Esophagus muscularis mucosa (tissue), 4 donors: ENCODE data around the gene IQCB1. TPM values are rescaled to one million over a fixed set of nuclear protein-coding genes. Genes with fewer than 3 reads are reported as not detected.
A peak's percentile ranks its signal among the peaks of the same experiment; 100 is the strongest.

Source experiments
- DNase-seq: peaks from one replicate; pipeline ENCODE4 v3.0.0-alpha.2; 2017; ENCODE audit errors: extremely low spot score
- H3K27ac ChIP-seq, 4 donors: fragments of 200-600 bp; sonication (generic); replicated peaks in 1 of 4; 1 replicate in 3 of 4; 2 replicates in 1 of 4; pipeline ENCODE4 v1.5.1; 2016 to 2019; ENCODE audit warnings: mild to moderate bottlenecking in 1 of 4
- H3K27me3 ChIP-seq, 4 donors: fragments of 200-600 bp; sonication (generic); one replicate each; pipeline versions ENCODE4 v1.5.1 to v1.6.0; 2016 to 2019
- H3K36me3 ChIP-seq, 4 donors: fragments of 200-600 bp; sonication (generic); one replicate each; pipeline ENCODE4 v1.5.1; 2016 to 2019
- H3K4me1 ChIP-seq, 4 donors: fragments of 200-600 bp; sonication (generic); one replicate each; pipeline ENCODE4 v1.5.1; 2016 to 2019
- H3K4me3 ChIP-seq, 4 donors: fragments of 200-600 bp; sonication (generic); 1 replicate in 2 of 4; 2 replicates in 2 of 4; pipeline ENCODE4 v1.5.1; 2016 to 2019; ENCODE audit warnings: mild to moderate bottlenecking in 4 of 4, moderate library complexity in 1 of 4
- H3K9me3 ChIP-seq, 4 donors: fragments of 200-600 bp; sonication (generic); 1 replicate in 3 of 4; 2 replicates in 1 of 4; pipeline ENCODE4 v1.5.1; 2016 to 2019
- EP300 ChIP-seq: sonication (generic); formaldehyde crosslinking; IDR thresholded peaks from one replicate; pipeline ENCODE4 v1.6.1; 2017; ENCODE audit warnings: antibody characterized with exemption
- POLR2A ChIP-seq: fragments of 450-650 bp; IDR thresholded peaks from one replicate; pipeline ENCODE4 v1.6.1; 2017; ENCODE audit warnings: antibody characterized with exemption, moderate library complexity, mild to moderate bottlenecking, low read depth
- POLR2AphosphoS5 ChIP-seq, 2 donors: sonication (generic); formaldehyde crosslinking; IDR thresholded peaks; one replicate each; pipeline ENCODE4 v1.6.1; 2017; ENCODE audit warnings: antibody characterized with exemption in 2 of 2
- WGBS: methylation state at CpG from one replicate; pipeline ENCODE4 v1.1.5; 2018; 5-methylcytosine and 5-hydroxymethylcytosine counted together
- intact Hi-C: fragments of 100-400 bp; cut with DNase I; formaldehyde crosslinking; loops from one replicate; pipeline ENCODE4 v1.15.1; 2023
- total RNA-seq, 4 donors: library from RNA; depleted of rRNA; stranded (reverse); fragments of >200 nt; gene quantifications; one replicate each; pipeline versions ENCODE4 v1.1.0 to v1.2.1, GENCODE V29; 2016
- TF ChIP-seq, protein P1 (sequence below), 3 experiments: fragments of 200-600 bp in 2 of 3; fragments of 450-650 bp in 1 of 3; sonication (generic) in 2 of 3; IDR thresholded peaks; one replicate each; pipeline ENCODE4 v1.5.1; 2017 to 2019; ENCODE audit warnings: antibody characterized with exemption in 3 of 3, mild to moderate bottlenecking in 2 of 3, moderate library complexity in 1 of 3

The IQCB1 gene, protein sequence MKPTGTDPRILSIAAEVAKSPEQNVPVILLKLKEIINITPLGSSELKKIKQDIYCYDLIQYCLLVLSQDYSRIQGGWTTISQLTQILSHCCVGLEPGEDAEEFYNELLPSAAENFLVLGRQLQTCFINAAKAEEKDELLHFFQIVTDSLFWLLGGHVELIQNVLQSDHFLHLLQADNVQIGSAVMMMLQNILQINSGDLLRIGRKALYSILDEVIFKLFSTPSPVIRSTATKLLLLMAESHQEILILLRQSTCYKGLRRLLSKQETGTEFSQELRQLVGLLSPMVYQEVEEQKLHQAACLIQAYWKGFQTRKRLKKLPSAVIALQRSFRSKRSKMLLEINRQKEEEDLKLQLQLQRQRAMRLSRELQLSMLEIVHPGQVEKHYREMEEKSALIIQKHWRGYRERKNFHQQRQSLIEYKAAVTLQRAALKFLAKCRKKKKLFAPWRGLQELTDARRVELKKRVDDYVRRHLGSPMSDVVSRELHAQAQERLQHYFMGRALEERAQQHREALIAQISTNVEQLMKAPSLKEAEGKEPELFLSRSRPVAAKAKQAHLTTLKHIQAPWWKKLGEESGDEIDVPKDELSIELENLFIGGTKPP
- 10 to 100 TPM; 10.4 to 15.6 (median 11.7) TPM for total RNA-seq

DNA sequence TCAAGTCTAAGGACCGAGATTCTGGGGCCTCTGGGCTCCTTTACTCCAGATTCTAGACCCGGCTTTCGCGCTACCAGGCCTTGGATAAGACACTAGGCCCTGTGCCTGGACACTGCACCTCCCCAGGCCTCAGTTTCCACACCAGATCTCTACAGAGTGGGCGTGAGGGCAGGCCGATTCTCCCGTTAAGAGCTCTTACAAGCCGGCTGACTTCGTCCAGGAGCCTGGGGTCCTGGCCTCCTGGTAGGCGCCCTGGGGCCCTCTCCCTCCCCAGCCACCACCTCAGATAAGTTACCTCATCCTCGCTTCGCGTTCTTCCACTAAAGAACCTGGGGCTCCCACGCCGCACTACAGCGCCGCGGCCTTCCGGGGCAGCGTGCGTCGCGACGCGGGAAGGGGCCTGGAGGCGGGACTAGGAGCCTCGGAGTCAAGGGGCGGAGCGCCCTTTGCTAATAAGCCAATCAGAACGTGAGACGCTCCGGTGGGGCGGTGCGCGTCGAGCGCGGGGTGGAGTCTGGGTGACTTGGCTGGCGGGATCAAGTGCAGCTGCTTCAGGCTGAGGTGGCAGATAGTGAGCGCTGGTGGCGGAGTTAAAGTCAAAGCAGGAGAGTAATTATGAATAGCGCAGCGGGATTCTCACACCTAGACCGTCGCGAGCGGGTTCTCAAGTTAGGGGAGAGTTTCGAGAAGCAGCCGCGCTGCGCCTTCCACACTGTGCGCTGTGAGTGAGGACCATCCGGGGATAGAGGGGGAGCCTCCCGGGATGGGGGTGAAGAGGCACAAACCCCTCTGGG lies at the start of gene IQCB1, which contains the start of gene EAF2:
Gene IQCB1 (minus strand): TSS at position 390 of the 794 bp plus-strand sequence. CDS start 6,100 bp downstream, outside the sequence.
Gene EAF2 (plus strand): TSS at position 539 of the 794 bp plus-strand sequence. CDS start 77 bp downstream, at position 616.
- Histone ChIP-seq H3K27me3 (no peaks in the 10 kb centered on the region), H3K4me3 (peak within 1 kb of the TSS; percentile 67 to 81 (median 74)), H3K9me3 (no peaks in the 10 kb centered on the region), H3K36me3 (peaks cover 0 to 20% (median 7%) of the 10 kb centered on the region in 4 donors), H3K4me1 (peaks cover 16 to 29% (median 22%) of the 10 kb centered on the region in 4 donors), H3K27ac (peak within 1 kb of the TSS; percentile 70 to 86 (median 82))
- WGBS, result under 1% methylated on average over 22 of the region's 54 CpGs
- no peak for TF ChIP-seq EP300
- TF ChIP-seq POLR2AphosphoS5 (IDR thresholded peaks at IDR 0.05), result peak; percentile 89 to 91
- intact Hi-C loops, result loop anchor here (5.0 to 10.0 kb wide), 2 partner anchors 88 to 290 kb away; partner anchors contain the start of genes GOLGB1 and POLQ
- DNase-seq, result peak; percentile 99

DNA sequence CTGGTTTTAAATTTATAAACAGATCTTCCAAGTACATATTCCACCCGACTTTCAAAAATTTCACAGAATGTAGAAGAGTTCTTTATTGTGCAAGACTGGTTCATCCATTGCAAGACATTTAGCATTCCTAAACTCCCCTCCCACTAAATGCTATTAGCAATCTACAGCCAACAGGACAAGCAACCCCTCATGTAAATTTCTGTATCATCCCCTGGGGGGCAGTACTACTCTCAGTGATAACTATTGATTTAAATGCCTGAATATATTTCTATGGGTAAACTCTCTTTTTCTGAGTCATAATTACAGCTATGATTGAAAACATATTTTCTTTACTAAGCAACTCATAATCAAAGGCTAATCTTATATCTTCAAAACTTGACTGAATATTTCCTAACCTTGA lies 48.6 kb upstream of the IQCB1 start:
- Histone ChIP-seq H3K9me3 (no peaks in the 10 kb centered on the region), H3K27me3 (no peaks in the 10 kb centered on the region), H3K27ac (no peak overlapping the region), H3K4me3 (no peak overlapping the region), H3K36me3 (no peaks in the 10 kb centered on the region), H3K4me1 (no peaks in the 10 kb centered on the region)
- WGBS, result 32% methylated on average over 1 of the region's 1 CpG
- intact Hi-C loops, result no loop called here
- TF ChIP-seq, protein P1, sequence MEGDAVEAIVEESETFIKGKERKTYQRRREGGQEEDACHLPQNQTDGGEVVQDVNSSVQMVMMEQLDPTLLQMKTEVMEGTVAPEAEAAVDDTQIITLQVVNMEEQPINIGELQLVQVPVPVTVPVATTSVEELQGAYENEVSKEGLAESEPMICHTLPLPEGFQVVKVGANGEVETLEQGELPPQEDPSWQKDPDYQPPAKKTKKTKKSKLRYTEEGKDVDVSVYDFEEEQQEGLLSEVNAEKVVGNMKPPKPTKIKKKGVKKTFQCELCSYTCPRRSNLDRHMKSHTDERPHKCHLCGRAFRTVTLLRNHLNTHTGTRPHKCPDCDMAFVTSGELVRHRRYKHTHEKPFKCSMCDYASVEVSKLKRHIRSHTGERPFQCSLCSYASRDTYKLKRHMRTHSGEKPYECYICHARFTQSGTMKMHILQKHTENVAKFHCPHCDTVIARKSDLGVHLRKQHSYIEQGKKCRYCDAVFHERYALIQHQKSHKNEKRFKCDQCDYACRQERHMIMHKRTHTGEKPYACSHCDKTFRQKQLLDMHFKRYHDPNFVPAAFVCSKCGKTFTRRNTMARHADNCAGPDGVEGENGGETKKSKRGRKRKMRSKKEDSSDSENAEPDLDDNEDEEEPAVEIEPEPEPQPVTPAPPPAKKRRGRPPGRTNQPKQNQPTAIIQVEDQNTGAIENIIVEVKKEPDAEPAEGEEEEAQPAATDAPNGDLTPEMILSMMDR (IDR thresholded peaks at IDR 0.05), result no peak
- TF ChIP-seq EP300 (no peak), POLR2A (no peak), POLR2AphosphoS5 (IDR thresholded peaks at IDR 0.05) (no peak)
- no peak for DNase-seq

DNA sequence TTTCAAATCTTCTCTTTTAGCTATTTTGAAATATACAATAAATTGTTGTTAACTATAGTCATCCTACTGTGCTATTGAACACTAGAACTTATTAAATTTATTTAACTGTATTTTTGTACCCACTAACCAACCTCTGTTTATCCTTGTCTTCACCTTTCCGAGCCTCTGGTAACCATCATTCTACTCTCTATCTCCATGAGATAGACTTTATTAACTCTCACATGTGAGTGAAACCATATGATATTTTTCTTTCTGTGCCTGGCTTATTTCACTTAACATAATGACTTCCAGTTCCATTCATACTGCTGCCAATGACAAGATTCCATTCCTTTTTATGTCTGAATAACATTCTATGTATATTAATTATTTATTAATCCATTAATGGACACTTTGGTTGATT lies 43.6 kb upstream of the IQCB1 start:
- WGBS, result 32% methylated on average over 1 of the region's 1 CpG
- intact Hi-C loops, result no loop called here
- Histone ChIP-seq H3K27me3 (no peaks in the 10 kb centered on the region), H3K9me3 (no peaks in the 10 kb centered on the region), H3K36me3 (peaks cover 0 to under 1% (median 0%) of the 10 kb centered on the region in 4 donors), H3K4me3 (no peak overlapping the region), H3K4me1 (no peaks in the 10 kb centered on the region), H3K27ac (no peak overlapping the region)
- TF ChIP-seq POLR2AphosphoS5 (IDR thresholded peaks at IDR 0.05) (no peak), POLR2A (no peak), EP300 (no peak)
- TF ChIP-seq, protein P1 (IDR thresholded peaks at IDR 0.05), result no peak
- no peak for DNase-seq

DNA sequence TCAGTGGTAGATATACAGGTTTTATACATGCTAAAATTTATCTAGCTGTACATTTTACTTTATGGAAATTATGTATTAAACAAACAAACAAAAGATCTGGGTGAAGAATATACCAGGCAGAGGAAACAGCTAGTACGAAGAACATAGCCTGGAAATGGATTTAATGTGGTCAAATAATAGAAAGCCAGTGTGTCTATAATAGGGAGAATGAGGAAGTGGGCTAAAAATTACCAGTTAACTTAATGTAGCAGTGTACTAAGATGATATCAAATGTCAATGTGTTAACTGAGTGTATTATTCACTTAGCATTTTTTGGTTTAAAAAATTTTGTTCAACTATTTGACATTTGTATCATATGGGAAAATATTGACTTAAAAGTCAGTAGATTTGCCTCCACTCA lies 36.6 kb upstream of the IQCB1 start:
- no peaks in the 10 kb centered on the region for H3K4me1 ChIP-seq
- H3K36me3 ChIP-seq, result peaks cover 0 to 5% (median 0%) of the 10 kb centered on the region in 4 donors
- no peaks in the 10 kb centered on the region for H3K9me3 ChIP-seq
- TF ChIP-seq EP300 (no peak), POLR2A (no peak), POLR2AphosphoS5 (IDR thresholded peaks at IDR 0.05) (no peak)
- TF ChIP-seq, protein P1 (IDR thresholded peaks at IDR 0.05), result no peak
- intact Hi-C loops, result no loop called here
- 52% methylated on average over 1 of the region's 1 CpG for WGBS
- no peak overlapping the region for H3K27ac ChIP-seq
- H3K4me3 ChIP-seq, result no peak overlapping the region
- DNase-seq, result no peak
- H3K27me3 ChIP-seq, result no peaks in the 10 kb centered on the region

DNA sequence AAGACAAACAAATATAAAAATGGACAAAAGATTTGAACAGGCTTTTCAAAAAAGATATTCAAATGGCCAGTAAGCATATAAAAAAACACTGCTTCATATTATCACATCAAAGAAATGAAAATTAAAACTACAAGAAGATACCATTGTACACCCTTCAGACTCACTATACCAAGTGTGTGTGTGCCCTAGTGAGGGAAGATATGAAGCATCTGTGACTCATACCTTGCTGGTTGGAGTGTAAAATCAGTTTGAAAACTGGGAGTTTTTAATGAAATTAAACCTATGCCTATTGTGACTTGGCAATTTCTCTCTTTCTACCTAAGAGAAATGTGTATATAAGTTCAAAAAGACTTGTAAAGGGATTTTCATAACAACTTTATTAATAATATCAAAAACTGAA lies 35.9 kb upstream of the IQCB1 start:
- no peaks in the 10 kb centered on the region for H3K4me1 ChIP-seq
- peaks cover 0 to 5% (median 0%) of the 10 kb centered on the region in 4 donors for H3K36me3 ChIP-seq
- H3K4me3 ChIP-seq, result no peak overlapping the region
- no peaks in the 10 kb centered on the region for H3K9me3 ChIP-seq
- H3K27me3 ChIP-seq, result no peaks in the 10 kb centered on the region
- DNase-seq, result no peak
- intact Hi-C loops, result no loop called here
- H3K27ac ChIP-seq, result no peak overlapping the region
- TF ChIP-seq EP300, result no peak
- TF ChIP-seq POLR2AphosphoS5 (IDR thresholded peaks at IDR 0.05), result no peak
- TF ChIP-seq, protein P1 (IDR thresholded peaks at IDR 0.05), result no peak
- no peak for TF ChIP-seq POLR2A
